ENCODE results near the gene CCDC148.
"Not testable (repeated sequence)": the region's sequence is repeated elsewhere in the genome, so short reads cannot be mapped to it uniquely, and the experiment has no call there.

Gene CCDC148

DNA sequence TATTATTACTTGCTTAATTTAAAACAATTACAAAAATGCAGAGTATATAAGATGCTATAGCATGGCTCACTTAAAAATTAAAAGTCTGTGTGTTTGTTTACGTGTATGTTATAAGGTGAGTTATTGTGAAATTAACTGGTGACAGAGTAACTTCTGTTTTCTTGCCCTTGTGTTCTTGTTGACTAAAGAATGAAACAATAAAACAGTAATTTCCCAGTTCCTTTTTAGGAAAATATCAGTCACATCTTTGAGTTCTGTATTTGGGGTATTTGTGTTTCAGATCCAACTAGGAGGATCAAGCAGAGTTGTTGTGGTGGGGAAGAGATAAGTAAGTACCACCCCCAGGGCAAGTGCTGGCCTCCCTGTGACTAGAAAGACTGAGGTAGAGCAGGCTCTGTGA lies 143.6 kb downstream of the CCDC148 start:
- Histone ChIP-seq H3K79me2 (ENCODE audit: low read length) (no peaks in the 10 kb centered on the region), H3K4me3 (ENCODE audit: low read length) (no peak overlapping the region), H3K27me3 (ENCODE audit: low read depth, low read length) (no peaks in the 10 kb centered on the region), H4K20me1 (ENCODE audit: insufficient read depth, low read length) (no peaks in the 10 kb centered on the region), H3K36me3 (replicated peaks; ENCODE audit: low read depth, low read length) (no peaks in the 10 kb centered on the region), H3K4me1 (ENCODE audit: low read length) (no peaks in the 10 kb centered on the region), H2AFZ (ENCODE audit: low read depth, low read length) (no peak overlapping the region), H3K9ac (ENCODE audit: low read length) (no peak overlapping the region), H3K27ac (ENCODE audit: low read length) (no peak overlapping the region), H3K9me3 (ENCODE audit: insufficient read depth, low read length) (no peaks in the 10 kb centered on the region), H3K4me2 (ENCODE audit: low read length) (no peak overlapping the region)
- TF ChIP-seq, protein P1, sequence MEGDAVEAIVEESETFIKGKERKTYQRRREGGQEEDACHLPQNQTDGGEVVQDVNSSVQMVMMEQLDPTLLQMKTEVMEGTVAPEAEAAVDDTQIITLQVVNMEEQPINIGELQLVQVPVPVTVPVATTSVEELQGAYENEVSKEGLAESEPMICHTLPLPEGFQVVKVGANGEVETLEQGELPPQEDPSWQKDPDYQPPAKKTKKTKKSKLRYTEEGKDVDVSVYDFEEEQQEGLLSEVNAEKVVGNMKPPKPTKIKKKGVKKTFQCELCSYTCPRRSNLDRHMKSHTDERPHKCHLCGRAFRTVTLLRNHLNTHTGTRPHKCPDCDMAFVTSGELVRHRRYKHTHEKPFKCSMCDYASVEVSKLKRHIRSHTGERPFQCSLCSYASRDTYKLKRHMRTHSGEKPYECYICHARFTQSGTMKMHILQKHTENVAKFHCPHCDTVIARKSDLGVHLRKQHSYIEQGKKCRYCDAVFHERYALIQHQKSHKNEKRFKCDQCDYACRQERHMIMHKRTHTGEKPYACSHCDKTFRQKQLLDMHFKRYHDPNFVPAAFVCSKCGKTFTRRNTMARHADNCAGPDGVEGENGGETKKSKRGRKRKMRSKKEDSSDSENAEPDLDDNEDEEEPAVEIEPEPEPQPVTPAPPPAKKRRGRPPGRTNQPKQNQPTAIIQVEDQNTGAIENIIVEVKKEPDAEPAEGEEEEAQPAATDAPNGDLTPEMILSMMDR (IDR thresholded peaks at IDR 0.05; ENCODE audit: low read depth, low read length) = no peak
- TF ChIP-seq EZH2phosphoT487 (IDR thresholded peaks at IDR 0.05; ENCODE audit: low read depth) = no peak

DNA sequence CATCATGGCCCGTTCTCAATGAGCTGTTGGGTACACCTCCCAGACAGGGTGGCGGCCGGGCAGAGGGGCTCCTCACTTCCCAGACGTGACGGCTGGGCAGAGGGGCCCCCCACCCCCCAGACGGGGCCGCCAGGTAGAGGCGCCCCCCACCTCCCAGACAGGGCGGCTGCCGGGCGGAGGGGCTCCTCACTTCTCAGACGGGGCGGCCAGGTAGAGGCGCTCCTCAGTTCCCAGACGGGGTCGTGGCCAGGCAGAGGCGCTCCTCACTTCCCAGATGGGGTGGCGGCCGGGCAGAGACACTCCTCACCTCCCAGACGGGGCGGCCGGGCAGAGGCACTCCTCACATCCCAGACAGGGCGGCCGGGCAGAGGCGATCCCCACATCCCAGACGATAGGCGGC lies 146.1 kb downstream of the CCDC148 start:
- not testable (repeated sequence) for H3K4me3 ChIP-seq (ENCODE audit: low read length); H3K36me3 ChIP-seq (replicated peaks; ENCODE audit: low read depth, low read length); H3K27ac ChIP-seq (ENCODE audit: low read length); H3K4me2 ChIP-seq (ENCODE audit: low read length); H3K27me3 ChIP-seq (ENCODE audit: low read depth, low read length); H3K9me3 ChIP-seq (ENCODE audit: insufficient read depth, low read length); H4K20me1 ChIP-seq (ENCODE audit: insufficient read depth, low read length); H3K79me2 ChIP-seq (ENCODE audit: low read length); H3K4me1 ChIP-seq (ENCODE audit: low read length); H2AFZ ChIP-seq (ENCODE audit: low read depth, low read length); H3K9ac ChIP-seq (ENCODE audit: low read length)

DNA sequence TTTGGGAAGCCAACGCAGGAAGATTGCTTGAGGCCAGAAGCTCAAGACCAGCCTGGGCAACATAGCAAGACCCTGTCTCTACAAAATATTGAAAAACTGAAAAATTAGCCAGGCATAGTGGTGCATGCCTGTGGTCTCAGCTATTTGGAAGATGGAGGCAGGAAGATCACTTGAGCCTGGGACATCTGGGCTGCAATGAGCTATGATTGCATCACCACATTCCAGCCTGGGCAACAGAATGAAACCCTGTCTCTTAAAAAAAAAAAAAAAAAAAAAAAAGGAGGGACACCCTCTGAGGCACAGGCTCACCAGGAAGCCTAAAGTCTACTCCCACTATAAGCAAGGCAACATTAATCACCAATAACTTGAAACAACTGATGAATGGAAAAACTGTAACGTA lies 151.1 kb downstream of the CCDC148 start:
- no peak for TF ChIP-seq EZH2phosphoT487 (IDR thresholded peaks at IDR 0.05; ENCODE audit: low read depth)
- no peak overlapping the region for H3K27ac ChIP-seq (ENCODE audit: low read length)
- no peaks in the 10 kb centered on the region for H3K79me2 ChIP-seq (ENCODE audit: low read length)
- no peaks in the 10 kb centered on the region for H3K4me1 ChIP-seq (ENCODE audit: low read length)
- no peak overlapping the region for H3K4me2 ChIP-seq (ENCODE audit: low read length)
- no peak overlapping the region for H2AFZ ChIP-seq (ENCODE audit: low read depth, low read length)
- no peak overlapping the region for H3K9ac ChIP-seq (ENCODE audit: low read length)
- no peak overlapping the region for H3K4me3 ChIP-seq (ENCODE audit: low read length)
- H3K9me3 ChIP-seq (ENCODE audit: insufficient read depth, low read length) = no peaks in the 10 kb centered on the region
- no peaks in the 10 kb centered on the region for H3K36me3 ChIP-seq (replicated peaks; ENCODE audit: low read depth, low read length)
- H3K27me3 ChIP-seq (ENCODE audit: low read depth, low read length) = no peaks in the 10 kb centered on the region
- H4K20me1 ChIP-seq (ENCODE audit: insufficient read depth, low read length) = no peaks in the 10 kb centered on the region

DNA sequence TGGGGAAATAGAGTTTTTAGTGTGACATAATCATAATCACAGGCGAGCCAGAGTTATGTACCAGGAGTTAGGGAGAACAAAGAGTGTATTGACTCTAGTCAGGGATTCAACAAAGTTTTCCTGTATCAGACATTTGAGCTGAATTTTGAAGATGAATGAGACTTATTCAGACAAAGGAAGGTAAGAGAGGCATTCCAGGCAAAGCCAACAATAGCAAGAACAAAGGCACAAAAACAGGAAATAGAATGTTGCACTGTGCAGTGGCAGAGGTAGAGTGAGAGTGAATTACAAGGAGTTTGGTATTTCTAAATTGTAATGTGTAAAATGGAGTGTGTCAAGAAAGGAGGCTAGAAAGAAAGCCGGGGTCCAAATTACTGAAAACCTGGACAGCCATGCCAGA lies 156.2 kb downstream of the CCDC148 start:
- H3K27ac ChIP-seq (ENCODE audit: low read length) = no peak overlapping the region
- no peak overlapping the region for H3K4me3 ChIP-seq (ENCODE audit: low read length)
- H3K9me3 ChIP-seq (ENCODE audit: insufficient read depth, low read length) = no peaks in the 10 kb centered on the region
- no peak for TF ChIP-seq EZH2phosphoT487 (IDR thresholded peaks at IDR 0.05; ENCODE audit: low read depth)
- TF ChIP-seq, protein P1 (IDR thresholded peaks at IDR 0.05; ENCODE audit: low read depth, low read length) = no peak
- H3K4me1 ChIP-seq (ENCODE audit: low read length) = no peaks in the 10 kb centered on the region
- H3K79me2 ChIP-seq (ENCODE audit: low read length) = no peaks in the 10 kb centered on the region
- H3K36me3 ChIP-seq (replicated peaks; ENCODE audit: low read depth, low read length) = no peaks in the 10 kb centered on the region
- H3K4me2 ChIP-seq (ENCODE audit: low read length) = no peak overlapping the region
- H3K9ac ChIP-seq (ENCODE audit: low read length) = no peak overlapping the region
- H3K27me3 ChIP-seq (ENCODE audit: low read depth, low read length) = no peaks in the 10 kb centered on the region
- no peaks in the 10 kb centered on the region for H4K20me1 ChIP-seq (ENCODE audit: insufficient read depth, low read length)
- H2AFZ ChIP-seq (ENCODE audit: low read depth, low read length) = no peak overlapping the region

DNA sequence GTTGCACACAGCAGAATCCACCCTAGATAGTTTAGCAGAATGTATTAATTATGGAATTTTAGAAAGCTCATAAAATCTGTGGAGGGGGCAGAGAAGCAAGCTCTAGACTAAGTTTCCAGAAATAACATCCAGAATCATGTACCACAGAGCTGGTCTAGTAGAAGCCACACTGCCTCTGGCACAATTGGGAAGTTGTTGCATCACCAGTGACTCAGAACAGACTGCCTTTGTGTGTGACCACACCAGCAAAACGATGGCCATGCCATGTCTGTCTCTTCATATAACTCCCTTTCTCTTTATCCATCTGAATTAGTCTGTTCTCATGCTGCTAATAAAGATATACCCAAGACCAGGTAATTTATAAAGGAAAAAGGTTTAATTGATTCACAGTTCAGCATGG lies 158.9 kb downstream of the CCDC148 start:
- Histone ChIP-seq H3K4me3 (ENCODE audit: low read length) (no peak overlapping the region), H3K27me3 (ENCODE audit: low read depth, low read length) (no peaks in the 10 kb centered on the region), H2AFZ (ENCODE audit: low read depth, low read length) (no peak overlapping the region), H3K36me3 (replicated peaks; ENCODE audit: low read depth, low read length) (no peaks in the 10 kb centered on the region), H3K4me1 (ENCODE audit: low read length) (no peaks in the 10 kb centered on the region), H3K9me3 (ENCODE audit: insufficient read depth, low read length) (no peaks in the 10 kb centered on the region), H4K20me1 (ENCODE audit: insufficient read depth, low read length) (no peaks in the 10 kb centered on the region), H3K4me2 (ENCODE audit: low read length) (no peak overlapping the region), H3K27ac (ENCODE audit: low read length) (no peak overlapping the region), H3K9ac (ENCODE audit: low read length) (no peak overlapping the region), H3K79me2 (ENCODE audit: low read length) (no peaks in the 10 kb centered on the region)
- TF ChIP-seq EZH2phosphoT487 (IDR thresholded peaks at IDR 0.05; ENCODE audit: low read depth) = no peak
- TF ChIP-seq, protein P1 (IDR thresholded peaks at IDR 0.05; ENCODE audit: low read depth, low read length) = no peak
